ENCODE results near the gene MYOM1.

MYOM1 gene

DNA sequence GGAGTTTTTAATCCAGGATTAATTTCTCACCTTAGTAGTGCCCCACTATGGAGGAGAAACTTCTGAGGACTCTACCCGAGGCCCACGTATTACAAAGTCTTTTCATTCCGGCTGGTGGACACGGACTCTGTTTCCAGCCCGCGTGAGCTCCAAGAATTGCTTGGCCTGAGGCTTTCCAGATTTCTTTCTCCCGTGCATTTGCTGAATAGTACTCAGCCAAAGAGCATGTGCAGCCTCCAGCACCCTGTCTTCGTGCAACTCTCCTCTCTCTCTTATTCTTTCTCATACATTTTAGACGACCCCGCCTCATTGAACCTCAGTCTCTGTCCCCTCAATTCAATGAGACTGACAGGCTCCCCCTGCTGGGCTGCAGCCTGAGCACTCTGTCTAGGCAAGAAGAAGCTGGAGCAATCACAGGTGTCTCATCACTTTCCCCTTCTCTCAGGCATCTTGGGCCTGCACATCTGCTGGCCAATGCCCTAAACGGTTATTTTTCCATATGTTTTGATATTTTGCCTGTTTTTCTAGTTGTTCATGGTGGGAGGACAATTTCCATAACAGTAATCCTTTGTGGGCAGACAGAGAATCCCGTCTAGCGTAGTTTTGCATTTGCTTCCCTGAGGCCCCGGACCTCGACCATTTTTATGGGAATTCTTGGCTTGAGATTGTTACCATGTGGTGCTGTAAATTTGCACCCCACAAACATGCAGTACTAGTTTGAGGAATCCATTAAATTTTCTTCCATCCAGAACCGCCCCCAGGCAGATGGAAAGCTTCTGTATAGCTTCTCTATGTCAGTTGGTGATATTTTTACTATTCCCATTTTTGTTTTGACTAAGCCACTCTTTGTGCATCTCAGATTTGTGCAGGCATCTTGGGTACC, 156.7 kb downstream of the MYOM1 start:
- H3K27ac ChIP-seq: 0 out of 2 replicates have a peak overlapping the region, but pooled peaks have one; percentile 12
- peak overlapping the region; percentile 80 for H3K4me2 ChIP-seq
- H3K4me3 ChIP-seq: no peak overlapping the region
- no peaks in the 10 kb centered on the region for H3K27me3 ChIP-seq
- H3K9ac ChIP-seq: no peak overlapping the region
- no peaks in the 10 kb centered on the region for H4K20me1 ChIP-seq
- no peaks in the 10 kb centered on the region for H3K36me3 ChIP-seq
- no peaks in the 10 kb centered on the region for H3K9me3 ChIP-seq
- TF ChIP-seq Cebpa-rat (IDR thresholded peaks at IDR 0.05): no peak
- H3K4me1 ChIP-seq: peaks cover 62% of the 10 kb centered on the region

GRCh38 chr18:3061581-3062312, 158.0 kb downstream of the MYOM1 start:
- no peaks in the 10 kb centered on the region for H3K9me3 ChIP-seq
- H3K4me1 ChIP-seq: peaks cover 67% of the 10 kb centered on the region
- no peak for TF ChIP-seq Cebpa-rat (IDR thresholded peaks at IDR 0.05)
- peak overlapping the region; percentile 81 for H3K27ac ChIP-seq
- peak overlapping the region; percentile 12; the same call in 1 of the 2 replicates for H3K4me3 ChIP-seq
- H4K20me1 ChIP-seq: no peaks in the 10 kb centered on the region
- no peaks in the 10 kb centered on the region for H3K27me3 ChIP-seq
- no peak overlapping the region; the same call in 1 of the 2 replicates for H3K9ac ChIP-seq
- H3K4me2 ChIP-seq: peak overlapping the region; percentile 80
- H3K36me3 ChIP-seq: no peaks in the 10 kb centered on the region

DNA sequence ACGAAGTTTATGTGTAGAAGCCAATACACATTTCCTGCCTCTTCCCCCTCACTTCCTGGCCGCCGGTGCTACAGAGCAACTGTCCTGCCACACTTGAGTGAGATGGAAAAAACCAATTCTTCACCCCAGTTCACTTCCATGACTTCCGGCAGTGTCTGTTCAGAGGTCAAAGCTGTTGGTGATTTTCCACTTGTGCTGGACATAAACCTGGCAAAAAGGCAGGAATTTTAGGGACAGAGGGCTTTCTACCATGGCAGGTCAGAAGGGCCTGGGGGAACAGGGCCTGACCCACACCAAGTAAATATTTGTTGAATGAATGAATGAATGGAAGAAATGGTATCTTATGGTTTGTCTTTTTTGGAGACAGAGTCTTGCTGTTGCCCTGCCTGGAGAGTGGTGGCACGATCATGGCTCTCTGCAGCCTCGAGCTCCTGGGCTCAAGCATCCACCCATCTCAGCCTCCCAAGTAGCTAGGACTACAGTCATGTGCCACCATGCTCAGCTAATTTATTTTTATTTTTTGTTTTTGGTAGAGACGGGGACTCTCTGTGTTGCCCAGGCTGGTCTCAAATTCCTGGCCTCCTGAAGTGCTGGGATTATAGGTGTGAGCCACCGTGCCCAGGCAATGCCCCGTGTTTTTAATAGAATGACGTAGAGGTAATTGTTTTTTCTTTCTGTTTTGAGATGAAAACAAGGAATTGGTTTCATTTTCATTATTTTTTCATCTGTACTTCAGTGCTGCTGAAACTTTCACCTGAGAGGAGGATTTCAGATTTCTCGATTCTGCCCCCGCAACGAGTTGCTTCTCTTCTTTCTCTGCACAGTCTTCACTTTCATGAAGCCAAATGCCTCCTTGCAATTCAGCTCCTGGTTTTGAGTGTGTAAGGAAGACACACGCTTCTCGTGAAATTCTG, 158.8 kb downstream of the MYOM1 start:
- Histone ChIP-seq H3K9ac (peak overlapping the region; percentile 48; the same call in 1 of the 2 replicates), H4K20me1 (no peaks in the 10 kb centered on the region), H3K27me3 (no peaks in the 10 kb centered on the region), H3K4me3 (peak overlapping the region; percentile 12; the same call in 1 of the 2 replicates), H3K4me1 (peaks cover 69% of the 10 kb centered on the region), H3K36me3 (no peaks in the 10 kb centered on the region), H3K27ac (peak overlapping the region; percentile 81), H3K9me3 (no peaks in the 10 kb centered on the region), H3K4me2 (peak overlapping the region; percentile 80)
- TF ChIP-seq Cebpa-rat (IDR thresholded peaks at IDR 0.05): no peak

DNA sequence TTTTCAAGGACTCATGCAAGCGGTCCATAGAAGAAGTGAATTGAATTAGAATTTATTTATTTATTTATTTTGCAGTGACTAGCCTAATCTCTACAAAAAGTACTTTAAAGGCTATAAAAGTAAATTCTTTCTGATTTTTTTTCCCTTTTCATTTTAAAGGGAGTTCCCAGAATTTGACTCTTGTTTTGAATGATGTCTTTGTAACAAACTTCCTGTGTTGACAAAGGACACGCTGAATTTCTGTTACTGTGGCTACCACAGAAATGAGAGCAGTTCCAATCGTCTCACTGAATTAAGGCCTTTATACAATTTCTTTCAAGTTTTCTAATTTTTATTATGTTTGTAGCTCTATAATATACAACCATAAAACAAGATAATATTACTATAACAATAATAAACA, 160.5 kb downstream of the MYOM1 start:
- TF ChIP-seq Cebpa-rat (IDR thresholded peaks at IDR 0.05): no peak
- Histone ChIP-seq H3K4me2 (peak overlapping the region; percentile 57), H3K27me3 (no peaks in the 10 kb centered on the region), H3K9me3 (no peaks in the 10 kb centered on the region; the same call in 1 of the 2 replicates), H3K4me1 (peaks cover 69% of the 10 kb centered on the region), H3K4me3 (no peak overlapping the region), H3K27ac (peak overlapping the region; percentile 81), H4K20me1 (no peaks in the 10 kb centered on the region), H3K36me3 (no peaks in the 10 kb centered on the region), H3K9ac (no peak overlapping the region)

- H3K9me3 ChIP-seq: peaks cover 4% of the 10 kb centered on the region
- no peaks in the 10 kb centered on the region for H4K20me1 ChIP-seq
- no peaks in the 10 kb centered on the region for H3K27me3 ChIP-seq
- peak overlapping the region; percentile 57 for H3K4me2 ChIP-seq
- H3K36me3 ChIP-seq: no peaks in the 10 kb centered on the region
- no peak overlapping the region for H3K4me3 ChIP-seq
- H3K9ac ChIP-seq: 0 out of 2 replicates have a peak overlapping the region, but pooled peaks have one; percentile 5
- no peak for TF ChIP-seq Cebpa-rat (IDR thresholded peaks at IDR 0.05)
- H3K4me1 ChIP-seq: peaks cover 69% of the 10 kb centered on the region
- peak overlapping the region; percentile 81 for H3K27ac ChIP-seq
Observed at GRCh38 chr18:3058328-3059191, 161.2 kb downstream of the MYOM1 start.

DNA sequence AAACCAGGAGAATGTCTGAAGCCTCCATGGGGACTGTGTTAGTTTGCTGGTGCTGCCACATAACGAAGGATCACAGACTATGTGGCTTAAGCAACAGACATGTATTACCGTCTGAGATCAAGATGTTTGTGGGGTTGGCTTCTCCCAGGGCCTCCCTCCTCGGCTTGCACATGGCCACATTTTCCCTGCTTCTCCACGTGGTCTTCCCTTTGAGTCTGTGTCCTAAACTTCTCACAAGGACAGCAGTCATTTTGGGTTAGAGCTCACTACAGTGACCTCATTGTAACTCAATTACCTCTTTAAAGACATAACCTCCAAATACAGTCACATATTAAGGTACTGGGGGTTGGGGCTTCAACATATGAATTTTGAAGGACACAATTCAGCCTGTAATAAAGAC, 162.2 kb downstream of the MYOM1 start:
- no peak for TF ChIP-seq Cebpa-rat (IDR thresholded peaks at IDR 0.05)

GRCh38 chr18:3056311-3056710, 163.5 kb downstream of the MYOM1 start:
- H4K20me1 ChIP-seq: no peaks in the 10 kb centered on the region
- H3K4me3 ChIP-seq: no peak overlapping the region
- no peaks in the 10 kb centered on the region for H3K27me3 ChIP-seq
- H3K36me3 ChIP-seq: no peaks in the 10 kb centered on the region
- H3K4me1 ChIP-seq: peaks cover 55% of the 10 kb centered on the region
- no peak overlapping the region for H3K4me2 ChIP-seq
- no peak overlapping the region for H3K9ac ChIP-seq
- no peak for TF ChIP-seq Cebpa-rat (IDR thresholded peaks at IDR 0.05)
- peaks cover 18% of the 10 kb centered on the region for H3K9me3 ChIP-seq
- no peak overlapping the region for H3K27ac ChIP-seq

More for the DNA sequence above, 162.2 kb downstream of the MYOM1 start:
- Histone ChIP-seq H3K9me3 (peaks cover 15% of the 10 kb centered on the region), H3K27me3 (no peaks in the 10 kb centered on the region), H3K36me3 (no peaks in the 10 kb centered on the region), H3K9ac (no peak overlapping the region), H3K4me1 (peaks cover 60% of the 10 kb centered on the region), H4K20me1 (no peaks in the 10 kb centered on the region), H3K4me2 (peak overlapping the region; percentile 57), H3K27ac (peak overlapping the region; percentile 81; the same call in 1 of the 2 replicates), H3K4me3 (no peak overlapping the region)

DNA sequence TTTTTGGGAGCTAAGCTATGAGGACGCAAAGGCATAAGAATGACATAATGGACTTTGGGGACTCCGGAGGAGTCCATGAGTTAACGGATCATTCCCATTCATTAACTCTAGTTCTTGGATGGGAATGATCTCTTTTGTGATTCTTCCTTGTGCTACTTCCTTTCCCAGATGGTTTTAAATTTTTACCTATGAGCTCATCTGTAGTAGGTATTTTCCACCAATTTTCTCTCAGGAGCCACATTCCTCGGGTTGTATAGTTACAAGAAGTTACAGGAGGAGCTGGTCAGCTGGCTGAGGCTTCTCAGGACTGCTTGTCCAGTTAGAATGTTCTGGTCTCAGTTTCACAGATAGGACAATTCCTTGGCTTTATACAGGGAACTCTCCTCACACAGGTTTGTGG, 164.0 kb downstream of the MYOM1 start:
- no peak overlapping the region for H3K9ac ChIP-seq
- TF ChIP-seq Cebpa-rat (IDR thresholded peaks at IDR 0.05): no peak
- H3K4me2 ChIP-seq: no peak overlapping the region
- peaks cover 50% of the 10 kb centered on the region for H3K4me1 ChIP-seq
- H4K20me1 ChIP-seq: no peaks in the 10 kb centered on the region
- no peak overlapping the region for H3K4me3 ChIP-seq
- no peaks in the 10 kb centered on the region for H3K36me3 ChIP-seq
- H3K9me3 ChIP-seq: peaks cover 18% of the 10 kb centered on the region
- H3K27me3 ChIP-seq: no peaks in the 10 kb centered on the region
- H3K27ac ChIP-seq: no peak overlapping the region
